ENCODE results near the gene AP1G2. TPM values are rescaled to one million over a fixed set of nuclear protein-coding genes. Genes with fewer than 3 reads are reported as not detected.

AP1G2 gene
- total and polyA plus RNA-seq, 2 donors (not counting 1 experiment from before 2014, with no cell fraction given), result 648 to 1,185 TPM

- H3K4me2 ChIP-seq (replicated peaks; ENCODE audit: low read depth, low read length, poor library complexity, severe bottlenecking), result no peak overlapping the region
- intact Hi-C loops (cut with micrococcal nuclease), result no loop called here
- H4K20me1 ChIP-seq (ENCODE audit: control insufficient read depth, insufficient read depth, low read length, poor library complexity, severe bottlenecking), result no peaks in the 10 kb centered on the region
- 43% methylated on average over 1 of the region's 4 CpGs for WGBS (ENCODE audit: insufficient coverage)
- H3K27ac ChIP-seq (ENCODE audit: low read length in 2 of 2), result no peak overlapping the region
- H3K27me3 ChIP-seq (replicated peaks in 1 of 4; ENCODE audit: control extremely low read depth in 1 of 4, control insufficient read depth in 3 of 4, insufficient read depth in 4 of 4, low read length in 3 of 4), result no peaks in the 10 kb centered on the region
- Mint-ChIP-seq H3K9me3 (ENCODE audit: insufficient read depth) (no peaks in the 10 kb centered on the region), H3K4me3 (no peak overlapping the region), H3K4me1 (no peaks in the 10 kb centered on the region), H3K27me3 (peaks cover 26% of the 10 kb centered on the region), H3K27ac (no peak overlapping the region)
- DNase-seq (no peak), ATAC-seq (ENCODE audit: low read depth) (no peak)
- TF ChIP-seq CTCF (IDR thresholded peaks at IDR 0.05) (no peak), EZH2 (IDR thresholded peaks at IDR 0.05; ENCODE audit: borderline replicate concordance, insufficient read depth, low read depth, low read length, poor library complexity, severe bottlenecking) (no peak)
- no peak overlapping the region for H3K9ac ChIP-seq (ENCODE audit: low read length)
- H2AFZ ChIP-seq (ENCODE audit: insufficient read depth, low read depth, low read length, poor library complexity, severe bottlenecking), result no peak overlapping the region
- H3K36me3 ChIP-seq (replicated peaks in 1 of 2; ENCODE audit: control extremely low read depth in 1 of 2, control insufficient read depth in 1 of 2, extremely low read depth in 1 of 2, insufficient read depth in 2 of 2, low read length in 1 of 2), result no peaks in the 10 kb centered on the region
- peaks cover 0 to 3% of the 10 kb centered on the region in 2 donors for H3K4me1 ChIP-seq (ENCODE audit: control insufficient read depth in 2 of 2, insufficient read depth in 2 of 2, low read length in 2 of 2)
- H3K4me3 ChIP-seq (ENCODE audit: control extremely low read depth in 1 of 5, extremely low read depth in 1 of 5, insufficient read depth in 1 of 5, low read depth in 2 of 5, low read length in 4 of 5), result no peak overlapping the region
- POLR2A ChIA-PET, result no interaction called here
- H3K9me3 ChIP-seq (ENCODE audit: control extremely low read depth in 1 of 3, control insufficient read depth in 2 of 3, insufficient read depth in 1 of 3, low read length in 2 of 3), result peaks cover 0 to 5% (median 0%) of the 10 kb centered on the region in 3 donors
- no peaks in the 10 kb centered on the region for H3K79me2 ChIP-seq (ENCODE audit: control insufficient read depth, insufficient read depth, low read length)
- CTCF ChIA-PET, result interaction anchor here (3.4 kb wide), 1 partner anchor 21 kb away, joined by 15 read pairs; no protein-coding TSS in a partner anchor
These were observed 43.3 kb upstream of the AP1G2 start for GRCh38 chr14:23610815-23611289.

GRCh38 chr14:23610090-23610814, 42.7 kb upstream of the AP1G2 start:
- WGBS (ENCODE audit: insufficient coverage), result no CpG with 5 or more reads among the region's 2 CpGs
- TF ChIP-seq EZH2 (IDR thresholded peaks at IDR 0.05; ENCODE audit: borderline replicate concordance, insufficient read depth, low read depth, low read length, poor library complexity, severe bottlenecking) (no peak), CTCF (IDR thresholded peaks at IDR 0.05) (no peak)
- Histone ChIP-seq H3K9ac (ENCODE audit: low read length) (no peak overlapping the region), H3K9me3 (ENCODE audit: control extremely low read depth in 1 of 3, control insufficient read depth in 2 of 3, insufficient read depth in 1 of 3, low read length in 2 of 3) (peaks cover 0 to 5% (median 0%) of the 10 kb centered on the region in 3 donors), H3K36me3 (replicated peaks in 1 of 2; ENCODE audit: control extremely low read depth in 1 of 2, control insufficient read depth in 1 of 2, extremely low read depth in 1 of 2, insufficient read depth in 2 of 2, low read length in 1 of 2) (no peaks in the 10 kb centered on the region), H4K20me1 (ENCODE audit: control insufficient read depth, insufficient read depth, low read length, poor library complexity, severe bottlenecking) (no peaks in the 10 kb centered on the region), H2AFZ (ENCODE audit: insufficient read depth, low read depth, low read length, poor library complexity, severe bottlenecking) (no peak overlapping the region), H3K4me1 (ENCODE audit: control insufficient read depth in 2 of 2, insufficient read depth in 2 of 2, low read length in 2 of 2) (peaks cover 0 to 3% of the 10 kb centered on the region in 2 donors), H3K27ac (ENCODE audit: low read length in 2 of 2) (no peak overlapping the region), H3K4me2 (replicated peaks; ENCODE audit: low read depth, low read length, poor library complexity, severe bottlenecking) (no peak overlapping the region), H3K79me2 (ENCODE audit: control insufficient read depth, insufficient read depth, low read length) (no peaks in the 10 kb centered on the region), H3K27me3 (replicated peaks in 1 of 4; ENCODE audit: control extremely low read depth in 1 of 4, control insufficient read depth in 3 of 4, insufficient read depth in 4 of 4, low read length in 3 of 4) (no peaks in the 10 kb centered on the region), H3K4me3 (ENCODE audit: control extremely low read depth in 1 of 5, extremely low read depth in 1 of 5, insufficient read depth in 1 of 5, low read depth in 2 of 5, low read length in 4 of 5) (no peak overlapping the region)
- DNase-seq (no peak), ATAC-seq (ENCODE audit: low read depth) (no peak)
- Mint-ChIP-seq H3K4me1 (no peaks in the 10 kb centered on the region), H3K9me3 (ENCODE audit: insufficient read depth) (no peaks in the 10 kb centered on the region), H3K27ac (no peak overlapping the region), H3K27me3 (peaks cover 21% of the 10 kb centered on the region), H3K4me3 (no peak overlapping the region)
- POLR2A ChIA-PET, result no interaction called here
- intact Hi-C loops (cut with micrococcal nuclease), result no loop called here
- CTCF ChIA-PET, result interaction anchor here (3.4 kb wide), 1 partner anchor 21 kb away, joined by 15 read pairs; no protein-coding TSS in a partner anchor
